Pancreas (tissue), 10 donors: ENCODE data around the gene ZIC4. TPM values are rescaled to one million over a fixed set of nuclear protein-coding genes. Genes with fewer than 3 reads are reported as not detected.

Source experiments
- ATAC-seq, 4 donors: fragments of 200-7000 bp; cut with Tn5 transposase; one replicate each; pipeline versions ENCODE4 v1.8.0 to v1.9.1; 2020; ENCODE audit warnings: mild to moderate bottlenecking in 4 of 4, moderate library complexity in 4 of 4
- DNase-seq, 6 donors: peaks; one replicate each; pipeline ENCODE4 v3.0.0-alpha.2; 2020
- FAIRE-seq: peaks from 2 replicates; lab custom pipeline; 2012; peaks lifted over from hg19 to GRCh38; lab: Jason Lieb, UNC
- H3K27ac ChIP-seq, 4 donors: fragments of 200-600 bp; sonication (generic); 1 replicate in 3 of 4; 2 replicates in 1 of 4; pipeline versions ENCODE4 v1.5.0 to v1.8.0; 2020
- H3K27me3 ChIP-seq, 4 donors: fragments of 200-600 bp; one replicate each; pipeline ENCODE4 v1.8.0; 2021
- H3K36me3 ChIP-seq, 3 donors: fragments of 200-600 bp; sonication (generic) in 1 of 3; one replicate each; pipeline versions ENCODE4 v1.5.0 to v1.8.0; 2020 to 2021
- H3K4me1 ChIP-seq, 3 donors: fragments of 200-600 bp; one replicate each; pipeline ENCODE4 v1.8.0; 2021
- H3K4me3 ChIP-seq, 4 donors: fragments of 200-600 bp; sonication (generic) in 2 of 4; one replicate each; pipeline versions ENCODE4 v1.5.0 to v1.8.0; 2020 to 2021
- H3K9me3 ChIP-seq, 4 donors: fragments of 200-600 bp; one replicate each; pipeline ENCODE4 v1.8.0; 2021
- WGBS, 2 donors: extraction: QIAGEN DNeasy Blood & Tissue Kit; methylation state at CpG; one replicate each; pipeline ENCODE4 v1.1.7; 2013; 5-methylcytosine and 5-hydroxymethylcytosine counted together
- intact Hi-C, 3 donors: fragments of 100-400 bp; cut with DNase I; formaldehyde crosslinking; loops; one replicate each; pipeline versions ENCODE4 v1.11.1 to v1.14.2; 2022
- polyA plus RNA-seq, 2 donors: library from polyadenylated mRNA; stranded (reverse); fragments of 200-250 nt; gene quantifications; one replicate each; pipeline ENCODE4 v1.2.3, GENCODE V29; 2013
- total RNA-seq, 6 donors: library from RNA; stranded (reverse); fragmentation: NEBNext Ultra II Directional in 4 of 6; extraction: Animal tissue kit (Norgen Biotek cat#: 25700) in 4 of 6; gene quantifications; one replicate each; pipeline versions ENCODE4 v1.2.1 to v1.2.4, GENCODE V29; 2021 to 2023
- TF ChIP-seq, protein P1 (sequence below), 4 donors: fragments of 200-600 bp; sonication (generic) in 3 of 4; IDR thresholded peaks; one replicate each; pipeline versions ENCODE4 v1.5.0 to v1.8.0; 2021; ENCODE audit warnings: antibody characterized with exemption in 4 of 4
- donor health status: healthy with polysubstance abuse.
- donor health status: DM: no; HTN: no; CAD: no; lungs with moderate emphysema.
- donor health status: DM: no; HTN: no; CAD: no.
- donor health status: control.
- donor health status: control.
- donor health status: Bipolar disorder and iron deficiency.
- donor health status: DM: yes; HTN: yes; CAD: no.
- donor health status: DM: no; HTN: no; CAD: no.
- donor health status: DM: no; HTN: no; CAD: no.
- donor health status: DM: yes; HTN: yes; CAD: no.

The ZIC4 gene
- total and polyA plus RNA-seq, 8 donors = not detected

DNA sequence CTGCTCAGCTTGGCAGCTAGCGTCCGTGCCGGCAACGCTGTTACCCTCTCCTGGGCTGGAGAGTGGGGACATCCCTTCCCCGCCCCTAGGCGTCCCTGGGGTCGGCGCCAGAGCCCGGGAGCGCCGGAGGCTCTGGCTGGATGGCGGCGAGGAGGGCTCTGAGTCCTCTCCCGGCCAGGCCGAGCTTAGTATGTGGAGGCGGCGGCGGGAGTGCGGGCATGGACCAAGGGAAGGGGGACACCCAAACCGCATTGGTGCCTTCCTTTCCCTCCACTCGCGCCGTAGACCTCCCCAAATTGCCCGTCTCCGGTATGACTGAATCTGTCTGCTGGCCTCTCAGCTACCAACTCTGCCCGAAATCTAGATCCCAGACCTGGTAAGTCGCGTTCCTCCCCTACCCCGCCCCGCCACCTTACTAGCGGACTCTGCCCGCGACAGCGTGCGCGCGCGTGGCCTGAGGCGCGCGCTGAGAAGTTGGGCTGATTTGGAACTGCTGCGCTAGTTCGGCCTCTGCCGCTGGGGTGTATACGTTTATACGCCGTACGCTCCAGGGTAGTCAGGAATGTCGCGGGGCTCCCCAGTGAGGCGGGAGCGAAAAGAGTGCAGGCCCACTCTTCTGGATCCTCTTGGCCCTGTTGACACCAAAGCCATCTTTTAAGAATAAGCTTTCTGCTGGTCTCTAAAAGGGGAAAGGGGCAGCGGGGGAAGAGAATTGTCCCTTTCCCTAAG is 15.0 kb upstream of the ZIC4 start:
- no peak overlapping the region for H3K27ac ChIP-seq
- DNase-seq (peak in 2 of 6 donors; percentile 56 to 73), ATAC-seq (no peak), FAIRE-seq (no peak)
- peaks cover 0 to 14% (median 0%) of the 10 kb centered on the region in 3 donors for H3K4me1 ChIP-seq
- 7% methylated on average over 49 to 53 of the region's 53 CpGs for whole genome bisulfite sequencing, 2 donors
- H3K9me3 ChIP-seq = no peaks in the 10 kb centered on the region
- TF ChIP-seq, protein P1, sequence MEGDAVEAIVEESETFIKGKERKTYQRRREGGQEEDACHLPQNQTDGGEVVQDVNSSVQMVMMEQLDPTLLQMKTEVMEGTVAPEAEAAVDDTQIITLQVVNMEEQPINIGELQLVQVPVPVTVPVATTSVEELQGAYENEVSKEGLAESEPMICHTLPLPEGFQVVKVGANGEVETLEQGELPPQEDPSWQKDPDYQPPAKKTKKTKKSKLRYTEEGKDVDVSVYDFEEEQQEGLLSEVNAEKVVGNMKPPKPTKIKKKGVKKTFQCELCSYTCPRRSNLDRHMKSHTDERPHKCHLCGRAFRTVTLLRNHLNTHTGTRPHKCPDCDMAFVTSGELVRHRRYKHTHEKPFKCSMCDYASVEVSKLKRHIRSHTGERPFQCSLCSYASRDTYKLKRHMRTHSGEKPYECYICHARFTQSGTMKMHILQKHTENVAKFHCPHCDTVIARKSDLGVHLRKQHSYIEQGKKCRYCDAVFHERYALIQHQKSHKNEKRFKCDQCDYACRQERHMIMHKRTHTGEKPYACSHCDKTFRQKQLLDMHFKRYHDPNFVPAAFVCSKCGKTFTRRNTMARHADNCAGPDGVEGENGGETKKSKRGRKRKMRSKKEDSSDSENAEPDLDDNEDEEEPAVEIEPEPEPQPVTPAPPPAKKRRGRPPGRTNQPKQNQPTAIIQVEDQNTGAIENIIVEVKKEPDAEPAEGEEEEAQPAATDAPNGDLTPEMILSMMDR (IDR thresholded peaks at IDR 0.05) = no peak
- H3K36me3 ChIP-seq = no peaks in the 10 kb centered on the region
- H3K27me3 ChIP-seq = peaks cover 9 to 83% (median 37%) of the 10 kb centered on the region in 4 donors
- intact Hi-C loops = no loop called here
- H3K4me3 ChIP-seq = no peak overlapping the region

DNA sequence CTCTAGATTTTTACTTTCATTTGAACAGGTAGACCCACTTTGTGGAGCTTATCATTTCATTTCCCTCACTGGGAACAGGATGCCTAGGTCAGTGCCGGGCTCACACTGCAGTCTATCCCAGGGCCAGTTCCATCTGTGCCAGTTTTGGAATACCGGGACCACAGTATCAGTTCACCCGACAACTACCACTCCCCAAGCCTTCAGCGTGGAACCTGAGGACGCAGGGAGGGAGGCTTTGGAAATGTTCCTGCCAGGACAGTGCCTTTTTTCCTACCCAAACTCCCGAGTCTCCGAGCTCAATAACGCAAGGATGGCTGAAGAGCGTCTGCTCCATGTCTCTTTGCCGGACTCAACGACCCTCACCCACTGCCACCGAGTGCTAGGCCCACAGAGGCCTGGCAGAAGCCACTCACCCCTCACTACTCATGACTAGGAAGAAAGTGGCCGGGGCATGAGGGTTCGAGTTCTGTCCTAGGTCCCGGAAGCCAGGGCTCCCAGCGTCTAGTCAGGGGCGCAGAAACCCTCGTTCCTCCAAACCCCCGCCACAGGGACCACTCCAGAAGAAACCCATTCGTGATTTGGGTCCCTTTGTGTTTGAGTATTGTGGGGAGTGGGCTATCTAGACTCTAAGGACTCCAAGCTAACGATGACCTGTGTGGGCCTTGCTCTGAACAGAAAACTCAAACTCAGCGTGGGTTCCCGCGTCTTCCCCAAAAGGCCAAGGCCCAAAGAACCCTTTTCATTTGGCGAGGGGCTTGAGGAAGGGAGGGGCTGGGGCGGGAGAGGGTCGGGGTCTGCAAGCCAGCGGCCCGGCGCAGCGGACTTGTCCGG is 14.2 kb upstream of the ZIC4 start:
- H3K27ac ChIP-seq = no peak overlapping the region
- no peak for ATAC-seq
- DNase-seq = peak in 1 of 6 donors; percentile 38
- peaks cover 9 to 80% (median 31%) of the 10 kb centered on the region in 4 donors for H3K27me3 ChIP-seq
- TF ChIP-seq, protein P1 (IDR thresholded peaks at IDR 0.05) = no peak
- no peaks in the 10 kb centered on the region for H3K36me3 ChIP-seq
- H3K4me1 ChIP-seq = peaks cover 0 to 14% (median 0%) of the 10 kb centered on the region in 3 donors
- intact Hi-C loops = no loop called here
- 11% methylated on average over 32 of the region's 32 CpGs for WGBS, 2 donors
- H3K9me3 ChIP-seq = no peaks in the 10 kb centered on the region
- no peak overlapping the region for H3K4me3 ChIP-seq
- no peak for FAIRE-seq

DNA sequence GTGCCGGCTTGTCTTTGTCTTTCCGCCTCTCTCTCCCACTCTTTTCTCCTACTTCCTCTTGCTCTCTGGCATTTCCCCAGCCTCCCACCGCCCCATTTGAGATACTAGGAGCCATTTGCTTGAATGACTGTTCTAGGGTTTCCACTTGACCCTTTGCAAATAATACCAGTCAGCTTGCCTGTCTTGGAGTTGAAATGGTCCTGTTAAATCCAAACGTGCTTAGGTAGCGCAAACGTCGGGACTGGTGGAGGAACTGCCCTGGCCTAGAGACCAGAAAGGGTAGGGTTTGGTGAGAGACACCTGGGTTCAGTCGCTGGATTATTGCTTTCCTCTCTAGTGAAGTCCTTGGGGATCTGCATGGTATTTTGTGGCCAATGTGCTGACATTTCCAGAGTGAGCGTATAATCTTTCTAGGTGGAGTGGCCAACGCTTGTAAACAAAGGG is 13.5 kb upstream of the ZIC4 start:
- no peaks in the 10 kb centered on the region for H3K9me3 ChIP-seq
- WGBS, 2 donors = 25 to 29% methylated on average over 10 of the region's 10 CpGs

DNA sequence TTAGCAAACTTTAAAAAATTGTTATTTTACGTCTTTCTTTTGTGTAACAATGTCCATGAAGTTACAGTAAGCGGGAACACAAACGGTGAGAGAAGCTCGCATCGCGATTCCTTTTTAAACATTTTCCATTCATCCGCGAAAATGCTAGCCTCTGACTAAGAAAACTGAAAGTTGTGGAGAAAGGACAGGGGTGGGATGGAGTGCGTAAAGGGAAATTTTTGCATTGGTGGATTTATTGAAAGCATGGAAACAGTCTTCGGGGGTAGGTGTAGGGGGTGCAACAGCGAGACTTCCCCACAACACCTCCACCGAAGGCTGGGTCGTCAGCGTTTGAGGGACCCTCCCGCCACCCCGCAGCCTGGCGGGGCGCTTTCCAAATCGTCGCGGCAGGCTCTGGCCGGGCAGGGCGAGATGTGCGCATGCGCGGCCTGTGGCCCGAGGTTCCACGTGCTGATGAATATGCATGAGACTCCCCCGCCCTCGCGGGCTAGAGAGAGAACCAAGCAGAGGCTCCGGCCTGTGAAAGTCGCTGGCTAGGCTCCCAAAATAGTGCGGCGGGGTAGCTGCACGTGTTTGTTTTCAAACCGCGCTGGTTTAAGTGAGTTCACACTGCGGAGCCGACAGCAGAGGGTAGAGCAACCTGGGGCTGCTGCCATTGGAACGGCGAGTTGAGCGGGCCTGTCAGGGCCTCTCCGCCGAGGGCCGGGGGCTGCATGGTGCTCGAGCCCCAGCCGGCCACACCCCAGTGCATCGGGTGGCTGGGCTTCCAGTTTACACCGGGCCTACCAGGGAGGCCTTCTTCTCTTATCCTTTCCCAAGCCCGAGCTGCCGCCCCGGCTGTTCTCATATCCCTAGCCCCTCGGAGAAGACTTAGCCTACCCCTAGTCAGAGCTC is 12.7 kb upstream of the ZIC4 start:
- no peak for FAIRE-seq
- peak in 4 of 6 donors; percentile 11 to 80 (median 54) for DNase-seq

More for the DNA sequence above, 13.5 kb upstream of the ZIC4 start:
- Histone ChIP-seq H3K4me3 (no peak overlapping the region), H3K27me3 (peaks cover 11 to 80% (median 35%) of the 10 kb centered on the region in 4 donors), H3K4me1 (peaks cover 0 to 14% (median 0%) of the 10 kb centered on the region in 3 donors), H3K36me3 (no peaks in the 10 kb centered on the region), H3K27ac (no peak overlapping the region)
- FAIRE-seq = no peak
- TF ChIP-seq, protein P1 (IDR thresholded peaks at IDR 0.05) = no peak
- intact Hi-C loops = loop anchor here in 1 of 3 donors (10.0 kb wide), 1 partner anchor 55 kb away; no protein-coding TSS in a partner anchor
- no peak for ATAC-seq
- no peak for DNase-seq

More for the DNA sequence above, 12.7 kb upstream of the ZIC4 start:
- peak; percentile 48 to 58 (median 56) for ATAC-seq
- WGBS, 2 donors = 5 to 6% methylated on average over 54 of the region's 54 CpGs
- Histone ChIP-seq H3K36me3 (no peaks in the 10 kb centered on the region), H3K4me3 (peak overlapping the region in 2 of 4 donors; percentile 5 to 38), H3K4me1 (peaks cover 0 to 14% (median 0%) of the 10 kb centered on the region in 3 donors), H3K27ac (no peak overlapping the region), H3K27me3 (peaks cover 14 to 82% (median 35%) of the 10 kb centered on the region in 4 donors), H3K9me3 (no peaks in the 10 kb centered on the region)
- TF ChIP-seq, protein P1 (IDR thresholded peaks at IDR 0.05) = no peak
- intact Hi-C loops = loop anchor here in 1 of 3 donors (10.0 kb wide), 1 partner anchor 54 kb away; no protein-coding TSS in a partner anchor
